ENCODE measurements around the gene ERCC6L. TPM values are rescaled to one million over a fixed set of nuclear protein-coding genes. Genes with fewer than 3 reads are reported as not detected.

ERCC6L gene
- total and polyA plus RNA-seq, 9 donors = 0.05 to 0.60 (median 0.23) TPM

- 88 to 92% (median 89%) methylated on average over 3 of the region's 3 CpGs for WGBS, 3 donors
- Histone ChIP-seq H3K27me3 (no peaks in the 10 kb centered on the region), H3K9me3 (no peaks in the 10 kb centered on the region), H3K4me1 (ENCODE audit: insufficient read depth) (no peaks in the 10 kb centered on the region), H3K4me3 (no peak overlapping the region), H3K36me3 (no peaks in the 10 kb centered on the region), H3K27ac (no peak overlapping the region)
- intact Hi-C loops (cut with DNase I) = no loop called here
- TF ChIP-seq, protein P1, sequence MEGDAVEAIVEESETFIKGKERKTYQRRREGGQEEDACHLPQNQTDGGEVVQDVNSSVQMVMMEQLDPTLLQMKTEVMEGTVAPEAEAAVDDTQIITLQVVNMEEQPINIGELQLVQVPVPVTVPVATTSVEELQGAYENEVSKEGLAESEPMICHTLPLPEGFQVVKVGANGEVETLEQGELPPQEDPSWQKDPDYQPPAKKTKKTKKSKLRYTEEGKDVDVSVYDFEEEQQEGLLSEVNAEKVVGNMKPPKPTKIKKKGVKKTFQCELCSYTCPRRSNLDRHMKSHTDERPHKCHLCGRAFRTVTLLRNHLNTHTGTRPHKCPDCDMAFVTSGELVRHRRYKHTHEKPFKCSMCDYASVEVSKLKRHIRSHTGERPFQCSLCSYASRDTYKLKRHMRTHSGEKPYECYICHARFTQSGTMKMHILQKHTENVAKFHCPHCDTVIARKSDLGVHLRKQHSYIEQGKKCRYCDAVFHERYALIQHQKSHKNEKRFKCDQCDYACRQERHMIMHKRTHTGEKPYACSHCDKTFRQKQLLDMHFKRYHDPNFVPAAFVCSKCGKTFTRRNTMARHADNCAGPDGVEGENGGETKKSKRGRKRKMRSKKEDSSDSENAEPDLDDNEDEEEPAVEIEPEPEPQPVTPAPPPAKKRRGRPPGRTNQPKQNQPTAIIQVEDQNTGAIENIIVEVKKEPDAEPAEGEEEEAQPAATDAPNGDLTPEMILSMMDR (IDR thresholded peaks at IDR 0.05) = no peak
- no peak for TF ChIP-seq EP300 (IDR thresholded peaks at IDR 0.05)
- TF ChIP-seq POLR2A (IDR thresholded peaks at IDR 0.05) = no peak
- peak in 2 of 5 donors; percentile 32 to 42 for DNase-seq
Observed at GRCh38 chrX:72245461-72246089, 6.7 kb upstream of the ERCC6L start.

- no peak for DNase-seq
- WGBS, 3 donors = 15 to 25% (median 22%) methylated on average over 3 of the region's 3 CpGs
- H3K27me3 ChIP-seq = no peaks in the 10 kb centered on the region
- no peak overlapping the region for H3K27ac ChIP-seq
- intact Hi-C loops (cut with DNase I) = no loop called here
- H3K4me1 ChIP-seq (ENCODE audit: insufficient read depth) = no peaks in the 10 kb centered on the region
- no peaks in the 10 kb centered on the region for H3K36me3 ChIP-seq
- no peak overlapping the region for H3K4me3 ChIP-seq
- no peaks in the 10 kb centered on the region for H3K9me3 ChIP-seq
- TF ChIP-seq, protein P1 (IDR thresholded peaks at IDR 0.05) = no peak
- TF ChIP-seq POLR2A (IDR thresholded peaks at IDR 0.05) (no peak), EP300 (IDR thresholded peaks at IDR 0.05) (no peak)
Observed at GRCh38 chrX:72243472-72243871, 4.6 kb upstream of the ERCC6L start.

- H3K27me3 ChIP-seq = no peaks in the 10 kb centered on the region
- intact Hi-C loops (cut with DNase I) = no loop called here
- no peak overlapping the region for H3K27ac ChIP-seq
- no peaks in the 10 kb centered on the region for H3K9me3 ChIP-seq
- TF ChIP-seq EP300 (IDR thresholded peaks at IDR 0.05) (no peak), POLR2A (IDR thresholded peaks at IDR 0.05) (no peak)
- TF ChIP-seq, protein P1 (IDR thresholded peaks at IDR 0.05) = no peak
- no peaks in the 10 kb centered on the region for H3K36me3 ChIP-seq
- H3K4me1 ChIP-seq (ENCODE audit: insufficient read depth) = no peaks in the 10 kb centered on the region
- DNase-seq = no peak
- 76 to 93% (median 77%) methylated on average over 4 of the region's 4 CpGs for WGBS, 3 donors
- no peak overlapping the region for H3K4me3 ChIP-seq
Observed at GRCh38 chrX:72240976-72241375, 2.1 kb upstream of the ERCC6L start.

GRCh38 chrX:72238183-72238582 is 644 bp downstream of the ERCC6L start:
- Histone ChIP-seq H3K9me3 (no peaks in the 10 kb centered on the region), H3K4me1 (ENCODE audit: insufficient read depth) (no peaks in the 10 kb centered on the region), H3K36me3 (no peaks in the 10 kb centered on the region), H3K4me3 (no peak overlapping the region), H3K27ac (no peak overlapping the region), H3K27me3 (no peaks in the 10 kb centered on the region)
- 33 to 37% (median 34%) methylated on average over 6 of the region's 6 CpGs for WGBS, 3 donors
- intact Hi-C loops (cut with DNase I) = no loop called here
- DNase-seq = no peak
- no peak for TF ChIP-seq EP300 (IDR thresholded peaks at IDR 0.05)
- no peak for TF ChIP-seq POLR2A (IDR thresholded peaks at IDR 0.05)
- TF ChIP-seq, protein P1 (IDR thresholded peaks at IDR 0.05) = no peak

Measured in ovary (tissue), 9 donors.